PFSK-1 (cell line): Measurements from ENCODE around the gene CACNB3.

ENCODE experiments used
- FOXP2 ChIP-seq: optimal IDR thresholded peaks from 2 replicates; pipeline ENCODE3; 2011; ENCODE audit warnings: borderline replicate concordance, control low read depth, inconsistent platforms; ENCODE audit not compliant: insufficient read depth; ENCODE audit errors: extremely low read length, extremely low read depth
- POLR2AphosphoS5 ChIP-seq: IDR thresholded peaks from 2 replicates; pipeline ENCODE4 v1.6.1; 2012; ENCODE audit warnings: low read depth, mild to moderate bottlenecking, control low read depth, low read length, moderate library complexity
- REST ChIP-seq, 2 experiments: IDR thresholded peaks; 2 replicates each; pipeline versions ENCODE4 v1.6.1 to v1.8.0; 2011 to 2012; ENCODE audit warnings: low read depth in 2 of 2, low read length in 2 of 2, control low read depth in 1 of 2, inconsistent platforms in 1 of 2, mild to moderate bottlenecking in 1 of 2, moderate library complexity in 1 of 2; ENCODE audit not compliant: insufficient read depth in 1 of 2
- SIN3A ChIP-seq: IDR thresholded peaks from 2 replicates; pipeline ENCODE4 v1.6.1; 2012; ENCODE audit warnings: mild to moderate bottlenecking, low read length, moderate library complexity, borderline replicate concordance; ENCODE audit not compliant: insufficient read depth
- TAF1 ChIP-seq: IDR thresholded peaks from 2 replicates; pipeline ENCODE4 v1.6.1; 2012; ENCODE audit warnings: low read length, control low read depth, borderline replicate concordance; ENCODE audit not compliant: insufficient read depth

GRCh38 chr12:48782457-48783395 lies 35.6 kb upstream of the CACNB3 start:
- no peak for TF ChIP-seq POLR2AphosphoS5
- TF ChIP-seq TAF1, result no peak
- TF ChIP-seq REST (IDR thresholded peaks at IDR 0.05; ENCODE audit: insufficient read depth in 1 of 2, low read depth in 2 of 2, low read length in 2 of 2), result no peak
- no peak for TF ChIP-seq SIN3A
- no peak for TF ChIP-seq FOXP2
